MCF 10A (cell line): Measurements from ENCODE around the gene CAND2. TPM values are rescaled to one million over a fixed set of nuclear protein-coding genes. Genes with fewer than 3 reads are reported as not detected.

Experiments used
- BruUV-seq: library from RNA; stranded (reverse); fragments of 400-500 nt; replicated peaks from 2 replicates; lab custom pipeline; 2021; lab: Mats Ljungman, UMichigan
- CTCF ChIA-PET: fragments of 300-600 bp; sonication (Branson Sonifier 250); formaldehyde crosslinking; extraction: SDS; loops from one replicate; lab custom pipeline; 2021; ENCODE audit warnings: antibody characterized with exemption, inconsistent platforms; lab: Yijun Ruan, JAX
- POLR2A ChIA-PET: fragments of 300-600, 350-650 bp; sonication (Branson Sonifier 250); formaldehyde crosslinking; extraction: SDS; loops from one replicate; lab custom pipeline; 2020; ENCODE audit warnings: antibody characterized with exemption, inconsistent platforms; lab: Yijun Ruan, JAX
- DNase-seq: peaks from one replicate; pipeline ENCODE4 v3.0.0-alpha.2; 2018; ENCODE audit not compliant: unreplicated experiment
- H3K27ac Mint-ChIP-seq: one replicate; pipeline ENCODE4 v1.8.0; 2022; ENCODE audit warnings: mild to moderate bottlenecking, low read depth, mixed read lengths; ENCODE audit not compliant: unreplicated experiment
- H3K27me3 Mint-ChIP-seq: one replicate; pipeline ENCODE4 v1.8.0; 2022; ENCODE audit warnings: mixed read lengths; ENCODE audit not compliant: insufficient read depth, unreplicated experiment
- H3K36me3 Mint-ChIP-seq: one replicate; pipeline ENCODE4 v1.8.0; 2022; ENCODE audit warnings: mild to moderate bottlenecking, moderate library complexity, mixed read lengths; ENCODE audit not compliant: insufficient read depth, unreplicated experiment
- H3K4me1 Mint-ChIP-seq: one replicate; pipeline ENCODE4 v1.8.0; 2022; ENCODE audit warnings: mixed read lengths; ENCODE audit not compliant: insufficient read depth, unreplicated experiment
- H3K4me3 Mint-ChIP-seq: one replicate; pipeline ENCODE4 v1.8.0; 2022; ENCODE audit warnings: mild to moderate bottlenecking, moderate library complexity, mixed read lengths; ENCODE audit not compliant: unreplicated experiment
- H3K9me3 Mint-ChIP-seq: one replicate; pipeline ENCODE4 v1.8.0; 2022; ENCODE audit warnings: mixed read lengths; ENCODE audit not compliant: unreplicated experiment
- CTCF ChIP-seq: fragments of 200-600 bp; IDR thresholded peaks from one replicate; pipeline ENCODE4 v1.8.0; 2022; ENCODE audit warnings: antibody characterized with exemption, mild to moderate bottlenecking; ENCODE audit not compliant: unreplicated experiment
- intact Hi-C: fragments of 100-400 bp; cut with micrococcal nuclease; formaldehyde crosslinking; loops from 2 replicates; pipeline ENCODE4 v1.14.1; 2022
- total RNA-seq: library from RNA; stranded (reverse); gene quantifications from 2 replicates; pipeline ENCODE4 v1.2.3, GENCODE V29; 2022

CAND2 gene
- total RNA-seq, 1 experiment from 2014 or later, result not detected

- no peaks in the 10 kb centered on the region for H3K9me3 Mint-ChIP-seq
- no peak overlapping the region for H3K4me3 Mint-ChIP-seq
- H3K27me3 Mint-ChIP-seq, result no peaks in the 10 kb centered on the region
- TF ChIP-seq CTCF, result no peak
- ChIA-PET CTCF (interaction anchor here (0.8 to 4.5 kb wide), 6 partner anchors 8 to 103 kb away, joined by 4 to 22 read pairs (median 4); partner anchors contain the start of gene TMEM40), POLR2A (interaction anchor here (0.7 to 1.2 kb wide), 3 partner anchors 12 to 1247 kb away, joined by 3 to 8 read pairs (median 3); partner anchors contain the start of gene RPL32)
- no TSS peak for BruUV-seq
- no peaks in the 10 kb centered on the region for H3K4me1 Mint-ChIP-seq
- peaks cover 5% of the 10 kb centered on the region for H3K36me3 Mint-ChIP-seq
- DNase-seq, result no peak
- intact Hi-C loops, result no loop called here
- no peak overlapping the region for H3K27ac Mint-ChIP-seq
Observed at GRCh38 chr3:12810961-12811360, 14.5 kb downstream of the CAND2 start.

GRCh38 chr3:12812812-12813211, 16.3 kb downstream of the CAND2 start:
- no TSS peak for BruUV-seq
- POLR2A ChIA-PET, result no interaction called here
- H3K27me3 Mint-ChIP-seq, result no peaks in the 10 kb centered on the region
- intact Hi-C loops, result no loop called here
- no peak overlapping the region for H3K27ac Mint-ChIP-seq
- TF ChIP-seq CTCF, result no peak
- peaks cover 5% of the 10 kb centered on the region for H3K36me3 Mint-ChIP-seq
- H3K4me3 Mint-ChIP-seq, result no peak overlapping the region
- no peaks in the 10 kb centered on the region for H3K4me1 Mint-ChIP-seq
- no peak for DNase-seq
- H3K9me3 Mint-ChIP-seq, result no peaks in the 10 kb centered on the region
- CTCF ChIA-PET, result interaction anchor here (0.6 to 1.9 kb wide), 3 partner anchors 20 to 29 kb away, joined by 3 to 7 read pairs (median 4); no protein-coding TSS in a partner anchor

GRCh38 chr3:12813967-12814366, 17.5 kb downstream of the CAND2 start:
- ChIA-PET POLR2A (no interaction called here), CTCF (interaction anchor here (0.5 to 1.5 kb wide), 4 partner anchors 9 to 26 kb away, joined by 3 to 4 read pairs (median 4); no protein-coding TSS in a partner anchor)
- intact Hi-C loops, result no loop called here
- H3K4me3 Mint-ChIP-seq, result no peak overlapping the region
- no peaks in the 10 kb centered on the region for H3K4me1 Mint-ChIP-seq
- no peak for TF ChIP-seq CTCF
- DNase-seq, result no peak
- H3K27ac Mint-ChIP-seq, result no peak overlapping the region
- H3K36me3 Mint-ChIP-seq, result no peaks in the 10 kb centered on the region
- H3K27me3 Mint-ChIP-seq, result no peaks in the 10 kb centered on the region
- H3K9me3 Mint-ChIP-seq, result no peaks in the 10 kb centered on the region
- no TSS peak for BruUV-seq

- POLR2A ChIA-PET, result no interaction called here
- Mint-ChIP-seq H3K9me3 (no peaks in the 10 kb centered on the region), H3K27me3 (no peaks in the 10 kb centered on the region), H3K4me3 (no peak overlapping the region), H3K4me1 (no peaks in the 10 kb centered on the region), H3K36me3 (no peaks in the 10 kb centered on the region), H3K27ac (no peak overlapping the region)
- no TSS peak for BruUV-seq
- no peak for TF ChIP-seq CTCF
- intact Hi-C loops, result no loop called here
- DNase-seq, result no peak
- CTCF ChIA-PET, result interaction anchor here (1.0 to 1.5 kb wide), 3 partner anchors 8 to 28 kb away, joined by 3 to 4 read pairs (median 4); no protein-coding TSS in a partner anchor
Observed at GRCh38 chr3:12815078-12815477, 18.6 kb downstream of the CAND2 start.
